Kidney epithelial cell (primary cell): ENCODE results near the gene AMT. TPM values are rescaled to one million over a fixed set of nuclear protein-coding genes. Genes with fewer than 3 reads are reported as not detected.
A peak's percentile ranks its signal among the peaks of the same experiment; 100 is the strongest.

ENCODE experiments used
- DNase-seq: peaks from one replicate; pipeline ENCODE4 v3.0.0-alpha.2; 2010; ENCODE audit warnings: low read depth
- H3K27me3 ChIP-seq: 2 replicates; pipeline ENCODE4 v1.6.0; 2011; ENCODE audit warnings: low read length; ENCODE audit not compliant: control insufficient read depth, insufficient read depth
- H3K36me3 ChIP-seq: 2 replicates; pipeline ENCODE4 v1.5.1; 2011; ENCODE audit warnings: low read length; ENCODE audit not compliant: control insufficient read depth, insufficient read depth
- H3K4me3 ChIP-seq: 2 replicates; pipeline ENCODE4 v1.5.1; 2011; ENCODE audit warnings: low read depth, mild to moderate bottlenecking, control low read depth, low read length
- total RNA-seq: library from RNA; depleted of rRNA; stranded (reverse); fragments of >200 nt; gene quantifications from 2 replicates; pipeline ENCODE4 v1.2.3, GENCODE V29; 2015
- TF ChIP-seq, protein P1 (sequence below): IDR thresholded peaks from 2 replicates; pipeline ENCODE4 v1.5.1; 2011; ENCODE audit warnings: mild to moderate bottlenecking, moderate library complexity, low read length, control low read depth, inconsistent platforms; ENCODE audit not compliant: insufficient read depth, poor library complexity, severe bottlenecking

Gene AMT
- total RNA-seq, 1 donor from 2014 or later, result 6.6 TPM

DNA sequence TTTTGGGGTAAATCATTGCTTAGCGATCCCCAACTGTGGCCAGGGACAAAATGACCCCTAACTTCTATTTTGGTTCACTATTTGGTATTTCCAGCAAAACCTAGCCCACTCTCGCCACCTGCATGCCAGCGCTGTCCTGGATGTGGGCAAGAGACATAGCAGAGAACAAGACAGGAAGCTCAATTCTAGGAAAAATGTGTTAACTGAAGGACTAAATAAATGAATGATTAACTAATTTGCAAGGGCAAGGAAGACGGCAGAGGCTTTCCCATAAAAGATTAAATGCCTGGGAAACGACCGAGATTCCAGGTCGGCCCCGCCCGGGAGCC, 6.4 kb upstream of the AMT start:
- DNase-seq, result peak; percentile 32
- TF ChIP-seq, protein P1, sequence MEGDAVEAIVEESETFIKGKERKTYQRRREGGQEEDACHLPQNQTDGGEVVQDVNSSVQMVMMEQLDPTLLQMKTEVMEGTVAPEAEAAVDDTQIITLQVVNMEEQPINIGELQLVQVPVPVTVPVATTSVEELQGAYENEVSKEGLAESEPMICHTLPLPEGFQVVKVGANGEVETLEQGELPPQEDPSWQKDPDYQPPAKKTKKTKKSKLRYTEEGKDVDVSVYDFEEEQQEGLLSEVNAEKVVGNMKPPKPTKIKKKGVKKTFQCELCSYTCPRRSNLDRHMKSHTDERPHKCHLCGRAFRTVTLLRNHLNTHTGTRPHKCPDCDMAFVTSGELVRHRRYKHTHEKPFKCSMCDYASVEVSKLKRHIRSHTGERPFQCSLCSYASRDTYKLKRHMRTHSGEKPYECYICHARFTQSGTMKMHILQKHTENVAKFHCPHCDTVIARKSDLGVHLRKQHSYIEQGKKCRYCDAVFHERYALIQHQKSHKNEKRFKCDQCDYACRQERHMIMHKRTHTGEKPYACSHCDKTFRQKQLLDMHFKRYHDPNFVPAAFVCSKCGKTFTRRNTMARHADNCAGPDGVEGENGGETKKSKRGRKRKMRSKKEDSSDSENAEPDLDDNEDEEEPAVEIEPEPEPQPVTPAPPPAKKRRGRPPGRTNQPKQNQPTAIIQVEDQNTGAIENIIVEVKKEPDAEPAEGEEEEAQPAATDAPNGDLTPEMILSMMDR, result peak; percentile 22

DNA sequence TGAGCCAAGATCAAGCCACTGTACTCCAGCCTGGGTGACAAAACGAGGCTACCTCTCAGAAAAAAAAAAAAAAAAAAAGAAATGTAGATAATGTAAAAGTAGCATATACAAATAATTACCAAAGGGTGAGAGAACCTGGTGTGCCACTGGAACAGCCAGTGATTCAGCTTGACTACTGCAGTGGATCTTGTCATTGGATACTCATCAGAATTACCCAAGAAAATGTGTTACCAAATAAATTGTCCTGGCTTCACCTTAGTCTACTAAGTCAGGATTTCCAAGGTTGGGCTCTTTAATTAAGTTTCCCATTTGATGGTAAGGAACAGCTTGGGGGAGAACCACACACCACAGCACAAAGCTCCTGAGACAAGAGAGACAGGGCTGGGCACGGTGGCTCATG, 5.3 kb upstream of the AMT start:
- Histone ChIP-seq H3K27me3 (no peaks in the 10 kb centered on the region), H3K4me3 (no peak overlapping the region), H3K36me3 (no peaks in the 10 kb centered on the region)
- no peak for DNase-seq
- TF ChIP-seq, protein P1, result no peak

More for the DNA sequence above, 6.4 kb upstream of the AMT start:
- Histone ChIP-seq H3K36me3 (no peaks in the 10 kb centered on the region), H3K4me3 (peak overlapping the region; percentile 67), H3K27me3 (no peaks in the 10 kb centered on the region)

DNA sequence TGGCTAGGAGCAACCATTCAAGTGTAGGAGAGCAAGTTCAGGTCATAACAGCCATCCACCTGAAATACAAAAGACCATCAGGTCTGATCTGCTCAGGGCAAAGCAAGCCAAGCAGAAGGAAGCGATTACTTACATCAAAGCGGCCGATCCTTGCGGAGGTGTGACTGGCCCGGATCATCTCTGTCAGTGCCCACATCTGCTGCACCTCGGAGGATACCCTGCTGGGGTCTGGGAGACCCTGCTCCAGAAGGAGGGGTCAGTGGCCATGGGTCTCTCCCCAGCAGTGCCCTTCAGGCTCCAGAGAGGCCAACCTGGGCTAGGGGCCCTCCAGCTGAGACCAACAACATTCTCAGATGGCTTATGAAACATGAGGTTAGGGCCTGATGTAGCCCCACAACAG, 2.5 kb upstream of the AMT start:
- DNase-seq, result no peak
- no peaks in the 10 kb centered on the region for H3K27me3 ChIP-seq
- H3K36me3 ChIP-seq, result no peaks in the 10 kb centered on the region
- H3K4me3 ChIP-seq, result no peak overlapping the region
- TF ChIP-seq, protein P1, result no peak

DNA sequence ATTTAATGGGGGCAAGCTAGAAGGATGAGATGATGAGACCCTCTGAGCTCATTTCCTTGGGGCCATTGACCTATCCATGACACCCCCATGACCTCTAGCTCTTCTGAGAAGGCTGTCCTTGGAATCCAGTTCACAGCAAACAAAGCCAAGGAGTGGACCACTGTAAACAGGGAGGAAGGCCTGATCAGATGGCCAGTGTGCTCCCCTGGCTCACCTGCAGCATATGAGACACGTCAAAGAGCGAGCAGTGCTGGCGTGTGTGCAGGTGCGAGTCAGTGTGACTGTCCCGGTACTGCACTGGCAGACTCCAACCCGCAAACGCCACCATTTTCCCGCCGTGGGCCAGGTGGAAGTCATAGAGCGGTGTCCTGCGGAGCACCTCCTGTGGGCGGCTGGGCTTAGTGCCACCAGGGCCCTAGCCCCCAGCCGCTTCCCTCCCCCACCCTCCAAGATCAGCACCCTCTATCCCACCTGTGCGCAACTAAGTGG, 339 bp downstream of the AMT start:
- Histone ChIP-seq H3K4me3 (peak overlapping the region; percentile 1), H3K36me3 (no peaks in the 10 kb centered on the region), H3K27me3 (no peaks in the 10 kb centered on the region)
- TF ChIP-seq, protein P1, result no peak
- no peak for DNase-seq

DNA sequence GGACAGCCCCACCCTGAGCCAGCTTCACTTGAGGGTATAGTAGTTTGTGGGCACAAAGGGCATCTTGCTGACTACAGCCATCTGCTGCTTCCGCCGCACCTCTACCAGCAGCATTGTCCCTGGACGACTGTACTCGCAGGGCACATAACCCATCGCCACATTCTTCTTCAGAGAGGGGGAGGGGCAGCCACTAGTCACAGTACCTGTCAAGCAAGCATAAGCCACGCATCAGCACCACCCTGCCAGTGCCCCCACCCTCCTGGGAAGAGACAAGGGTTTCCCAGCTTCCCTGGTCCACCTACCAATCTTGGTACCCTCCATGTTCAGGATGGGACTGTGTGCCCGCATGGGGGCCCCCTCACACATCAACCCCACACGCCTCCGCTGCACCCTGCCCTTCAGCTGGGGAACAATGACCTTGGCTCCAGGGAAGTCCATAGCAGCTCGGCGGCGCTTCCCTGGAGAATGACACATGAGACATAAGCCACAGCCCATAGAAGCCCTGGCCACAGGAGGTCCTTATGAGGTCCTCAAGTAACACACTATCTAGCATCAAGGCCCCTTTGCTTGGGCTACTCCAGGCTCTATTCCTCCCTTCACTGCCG, 4.7 kb downstream of the AMT start:
- H3K27me3 ChIP-seq, result no peaks in the 10 kb centered on the region
- H3K36me3 ChIP-seq, result peaks cover 2% of the 10 kb centered on the region
- TF ChIP-seq, protein P1, result no peak

DNA sequence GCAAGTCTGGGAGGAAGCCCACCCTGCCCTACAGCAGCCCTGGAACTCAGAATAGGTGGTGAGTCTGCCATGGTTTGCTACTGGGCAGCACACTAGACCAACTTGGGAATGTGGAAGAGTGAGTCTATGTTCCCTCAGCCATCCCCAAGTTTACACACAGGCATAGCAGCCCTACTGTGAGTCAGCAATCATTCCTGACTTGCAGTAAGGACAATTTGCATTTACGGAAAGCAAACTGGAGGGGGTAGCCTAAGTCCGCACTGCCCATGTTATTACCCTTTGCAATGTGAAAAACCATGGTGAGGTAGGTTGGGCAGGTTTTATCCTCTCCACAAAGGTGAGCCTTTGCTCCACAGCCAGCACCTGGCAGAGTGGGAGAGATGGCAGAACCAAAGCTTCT, 5.4 kb downstream of the AMT start:
- no peak overlapping the region for H3K4me3 ChIP-seq
- no peaks in the 10 kb centered on the region for H3K27me3 ChIP-seq
- DNase-seq, result no peak
- H3K36me3 ChIP-seq, result peaks cover 2% of the 10 kb centered on the region
- TF ChIP-seq, protein P1, result no peak

More for the DNA sequence above, 4.7 kb downstream of the AMT start:
- H3K4me3 ChIP-seq, result no peak overlapping the region
- DNase-seq, result no peak
